A673 (cell line): ENCODE data around the gene CCDC136.

Experiments
- CTCF ChIP-seq: fragments of 300-800, 200-600 bp; sonication (generic); conservative IDR thresholded peaks from 2 replicates; pipeline ENCODE4 v1.5.1; 2017; ENCODE audit warnings: low read depth, mild to moderate bottlenecking, antibody characterized with exemption, low read length, moderate library complexity, mixed read lengths
- EZH2 ChIP-seq: fragments of 200-600 bp; sonication (generic); IDR thresholded peaks from 2 replicates; pipeline ENCODE4 v1.6.1; 2017; ENCODE audit warnings: borderline replicate concordance, low read depth, mild to moderate bottlenecking, mixed read lengths, antibody characterized with exemption, low read length; ENCODE audit not compliant: poor library complexity, severe bottlenecking

DNA sequence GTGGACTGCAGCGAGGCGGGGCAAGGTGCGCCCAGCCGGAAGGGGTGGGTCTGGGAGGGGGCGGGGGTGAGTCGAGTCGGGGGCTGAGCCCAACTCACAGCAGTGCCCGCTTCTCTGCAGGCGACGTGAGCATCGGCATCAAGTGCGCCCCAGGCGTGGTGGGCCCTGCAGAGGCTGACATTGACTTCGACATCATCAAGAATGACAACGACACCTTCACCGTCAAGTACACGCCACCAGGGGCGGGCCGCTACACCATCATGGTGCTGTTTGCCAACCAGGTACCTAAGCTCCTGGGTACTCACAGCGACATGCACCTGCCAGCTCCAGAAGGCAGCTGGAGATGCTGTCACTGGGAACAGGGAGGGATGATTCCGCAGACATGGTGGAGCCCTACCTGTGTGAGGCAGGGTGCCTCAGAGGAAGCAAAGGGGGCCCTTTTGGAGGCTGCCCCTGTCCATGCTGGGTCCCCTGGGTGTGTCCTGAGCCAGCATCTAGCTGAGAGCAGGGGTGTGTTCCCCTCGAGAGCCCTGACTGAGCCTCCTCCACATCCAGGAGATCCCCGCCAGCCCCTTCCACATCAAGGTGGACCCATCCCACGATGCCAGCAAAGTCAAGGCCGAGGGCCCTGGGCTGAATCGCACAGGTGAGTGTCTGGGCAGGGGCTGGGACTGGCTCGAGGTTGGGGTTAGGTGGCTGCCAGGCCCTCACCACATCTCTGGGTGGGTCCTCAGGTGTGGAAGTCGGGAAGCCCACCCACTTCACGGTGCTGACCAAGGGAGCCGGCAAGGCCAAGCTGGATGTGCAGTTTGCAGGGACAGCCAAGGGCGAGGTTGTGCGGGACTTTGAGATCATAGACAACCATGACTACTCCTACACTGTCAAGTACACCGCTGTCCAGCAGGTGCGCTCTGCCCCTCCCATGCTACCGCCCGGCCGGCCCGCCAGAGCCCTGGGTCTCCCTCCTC, 51.2 kb downstream of the CCDC136 start:
- TF ChIP-seq CTCF = no peak
- TF ChIP-seq EZH2 = no peak
